HG02759 (cell line): Measurements from ENCODE around the gene GRM7.
A peak's percentile ranks its signal among the peaks of the same experiment; 100 is the strongest.

Source experiments
- ATAC-seq: cut with Tn5 transposase; IDR thresholded peaks from one replicate; pipeline ENCODE4 v1.9.1; 2021; ENCODE audit warnings: mild to moderate bottlenecking, moderate library complexity; ENCODE audit not compliant: unreplicated experiment

GRM7 gene

DNA sequence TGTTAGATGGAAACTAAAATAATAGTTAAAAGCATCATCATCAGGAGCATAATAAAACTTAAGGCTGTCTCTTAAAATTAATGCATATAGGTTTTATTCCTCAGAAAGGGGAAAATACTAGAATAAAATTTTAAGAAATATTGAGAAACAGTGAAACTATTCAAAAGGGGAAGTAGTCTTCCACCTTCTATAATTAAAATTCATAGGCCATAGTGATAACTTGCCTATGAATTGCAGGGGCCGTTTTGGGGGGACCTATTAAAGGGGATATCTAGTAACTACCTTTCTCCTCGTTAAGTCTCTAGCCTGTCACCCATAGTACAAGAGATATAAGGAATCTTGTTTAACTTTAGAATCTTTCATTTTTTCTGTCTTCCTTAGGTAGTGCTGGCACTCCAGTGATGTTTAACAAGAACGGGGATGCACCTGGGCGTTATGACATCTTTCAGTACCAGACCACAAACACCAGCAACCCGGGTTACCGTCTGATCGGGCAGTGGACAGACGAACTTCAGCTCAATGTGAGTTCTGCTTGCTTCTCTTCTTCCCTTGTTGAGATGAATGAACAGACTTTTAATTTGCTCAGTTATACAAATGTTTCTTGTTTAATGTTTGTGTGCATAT lies 600.4 kb downstream of the GRM7 start:
- peak; percentile 100 for ATAC-seq

GRCh38 chr3:7469866-7470265 lies 609.0 kb downstream of the GRM7 start:
- ATAC-seq = no peak

DNA sequence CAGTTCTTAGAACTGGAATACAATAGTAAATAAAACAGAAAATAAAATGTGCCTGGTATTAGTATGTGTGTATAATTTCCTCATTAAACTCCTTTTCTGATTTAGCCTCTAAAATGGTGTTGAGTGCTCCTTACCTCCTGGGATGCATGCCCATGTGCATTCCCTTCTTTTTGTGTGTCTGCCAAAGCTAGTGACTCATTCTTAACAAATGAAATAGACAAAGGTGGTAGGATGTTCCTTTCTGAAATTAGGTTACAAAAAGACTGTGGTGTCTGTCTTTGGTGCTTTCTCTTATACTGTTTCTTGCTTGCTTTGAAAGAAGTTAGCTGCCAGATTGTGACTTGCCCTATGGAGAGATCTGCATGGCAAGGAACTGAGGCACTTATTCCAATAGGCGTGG lies 623.7 kb downstream of the GRM7 start:
- ATAC-seq = no peak

DNA sequence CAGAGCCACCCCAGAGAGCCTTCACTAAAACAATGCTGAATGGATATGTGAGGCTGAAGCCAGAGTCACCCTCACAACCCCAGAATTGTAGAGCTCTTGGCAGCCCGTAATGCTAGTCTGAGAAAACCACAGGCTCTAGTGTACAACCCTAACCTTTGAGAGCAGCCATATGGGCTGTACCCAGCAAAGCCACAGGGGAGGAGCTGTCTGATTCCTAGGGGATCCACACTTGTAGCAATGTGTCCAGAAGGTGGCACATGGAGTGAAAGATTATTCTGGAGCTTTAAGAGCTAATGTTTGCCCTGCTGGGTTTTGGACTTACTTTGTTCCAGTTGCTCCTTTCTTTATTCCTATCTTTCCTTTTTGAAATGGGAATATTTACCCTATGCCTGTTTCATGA lies 626.8 kb downstream of the GRM7 start:
- ATAC-seq = no peak

DNA sequence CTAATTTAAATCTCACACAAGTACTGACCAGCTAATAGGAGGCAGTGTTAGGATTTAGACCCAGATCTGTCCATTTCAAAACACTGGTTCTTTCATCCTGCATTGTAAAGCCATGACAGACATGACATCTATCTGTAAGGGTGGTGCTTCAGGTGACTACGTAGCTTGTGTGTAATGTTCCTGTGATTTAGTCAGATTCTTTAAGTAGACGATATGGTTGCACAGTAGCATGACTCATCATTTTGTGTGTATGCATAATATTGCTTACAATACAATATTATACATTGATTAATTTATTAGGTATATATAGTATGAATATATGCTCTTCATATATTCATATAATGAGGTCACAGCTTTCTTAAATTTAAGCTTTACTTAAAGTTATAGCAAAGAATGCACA lies 628.5 kb downstream of the GRM7 start:
- no peak for ATAC-seq

- ATAC-seq = no peak
These were observed 637.8 kb downstream of the GRM7 start for GRCh38 chr3:7498715-7499114.

GRCh38 chr3:7503431-7503830 lies 642.5 kb downstream of the GRM7 start:
- no peak for ATAC-seq

DNA sequence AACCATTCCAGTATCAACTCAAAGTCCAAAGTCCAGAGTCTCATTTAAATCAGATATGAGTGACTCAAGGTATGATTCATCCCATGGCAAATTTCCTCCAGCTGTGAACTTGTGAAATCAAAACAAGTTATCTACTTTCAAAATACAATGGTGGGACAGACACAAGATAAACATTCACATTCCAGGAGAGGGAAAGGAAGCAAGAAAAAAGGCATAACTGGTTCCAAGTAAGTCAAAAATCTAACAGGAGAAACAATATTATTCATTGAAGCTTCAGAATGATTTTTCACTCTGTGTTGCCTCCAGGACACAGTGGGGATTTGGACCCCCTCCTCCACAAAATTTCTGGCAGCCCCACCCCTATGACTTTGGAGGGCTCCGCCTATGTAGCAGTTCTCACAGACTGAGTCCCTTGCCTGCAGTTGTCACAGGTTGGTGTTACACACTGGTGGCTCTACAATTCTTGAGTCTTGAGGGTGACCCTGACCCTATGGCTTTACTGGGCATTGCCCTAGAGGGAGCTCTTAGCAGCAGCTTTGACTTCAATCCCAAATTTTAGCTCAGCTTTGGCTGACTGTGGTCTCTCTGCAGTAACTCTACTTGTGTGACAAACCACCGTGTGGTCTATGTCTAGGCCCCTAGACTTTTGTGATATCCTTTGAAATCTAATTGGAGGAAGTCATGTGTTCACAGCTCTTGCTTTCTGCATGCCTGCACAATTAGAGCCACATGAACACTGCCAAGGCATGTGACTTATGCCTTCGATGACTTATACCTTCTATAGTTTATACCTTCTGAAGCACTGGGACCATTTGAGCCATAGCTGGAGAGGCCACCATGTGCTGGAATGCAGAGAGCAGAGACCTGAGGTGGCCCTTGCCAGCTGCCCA lies 644.2 kb downstream of the GRM7 start:
- ATAC-seq = no peak

GRCh38 chr3:7506606-7507180 lies 645.8 kb downstream of the GRM7 start:
- ATAC-seq = no peak

DNA sequence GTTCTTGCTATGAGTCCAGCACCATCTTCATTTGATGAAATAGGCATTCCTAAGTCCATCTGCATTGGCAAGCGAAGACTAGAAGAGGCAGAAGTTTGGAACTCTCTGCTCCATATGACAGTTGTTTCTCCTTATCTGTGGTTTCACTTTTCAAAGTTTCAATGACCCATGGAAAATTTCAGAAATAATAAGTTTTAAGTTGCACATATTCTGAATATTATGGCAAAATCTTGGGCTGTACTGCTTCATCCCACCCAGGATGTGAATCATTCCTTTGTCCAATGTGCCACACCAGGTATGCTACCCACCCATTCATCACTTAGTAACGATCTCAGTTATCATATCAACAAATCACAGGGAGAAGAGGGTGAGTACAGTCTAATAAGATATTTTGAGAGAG lies 647.9 kb downstream of the GRM7 start:
- no peak for ATAC-seq

GRCh38 chr3:7512048-7512447 lies 651.1 kb downstream of the GRM7 start:
- ATAC-seq = peak; percentile 43

DNA sequence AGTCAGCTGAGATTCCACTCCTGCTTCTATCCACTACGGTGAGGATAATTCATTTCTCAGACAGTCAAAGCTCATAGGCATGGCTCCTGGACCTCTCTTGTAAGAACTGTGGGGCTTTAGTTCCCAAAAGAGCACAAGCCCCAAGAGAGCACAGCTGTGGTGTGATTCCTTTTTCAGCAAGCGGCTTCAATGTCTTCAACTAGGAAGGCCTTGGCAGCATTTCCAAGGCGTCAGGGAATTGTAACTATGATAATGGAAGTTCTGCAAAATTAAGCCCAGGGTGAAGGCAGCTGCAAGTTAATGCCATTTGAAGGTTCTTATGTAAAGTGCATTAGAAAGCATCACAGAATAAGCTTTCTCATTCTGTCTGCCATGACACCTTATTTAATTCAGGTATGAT lies 657.1 kb downstream of the GRM7 start:
- ATAC-seq = no peak

DNA sequence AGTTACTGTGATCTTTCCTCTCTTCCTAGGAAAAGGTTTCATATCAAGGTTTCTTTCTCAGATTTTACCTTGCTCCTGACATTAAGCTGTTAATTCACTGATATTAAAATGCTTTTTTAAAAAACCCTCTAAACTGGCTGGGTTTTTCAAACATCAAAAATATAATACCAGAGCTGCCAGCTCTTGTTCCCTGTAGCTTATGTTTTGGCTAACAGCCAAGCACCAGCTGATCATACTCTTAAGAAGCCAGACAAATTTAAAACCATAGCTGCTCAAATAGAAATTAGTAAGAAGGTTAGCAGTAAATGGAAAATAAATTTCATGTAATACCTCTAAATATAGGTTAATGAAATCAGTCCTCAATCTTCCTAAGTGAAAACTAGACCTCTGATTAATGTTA lies 657.5 kb downstream of the GRM7 start:
- ATAC-seq = no peak

- no peak for ATAC-seq
These were observed 659.1 kb downstream of the GRM7 start for GRCh38 chr3:7520059-7520458.

- ATAC-seq = no peak
These were observed 659.7 kb downstream of the GRM7 start for GRCh38 chr3:7520593-7520992.

DNA sequence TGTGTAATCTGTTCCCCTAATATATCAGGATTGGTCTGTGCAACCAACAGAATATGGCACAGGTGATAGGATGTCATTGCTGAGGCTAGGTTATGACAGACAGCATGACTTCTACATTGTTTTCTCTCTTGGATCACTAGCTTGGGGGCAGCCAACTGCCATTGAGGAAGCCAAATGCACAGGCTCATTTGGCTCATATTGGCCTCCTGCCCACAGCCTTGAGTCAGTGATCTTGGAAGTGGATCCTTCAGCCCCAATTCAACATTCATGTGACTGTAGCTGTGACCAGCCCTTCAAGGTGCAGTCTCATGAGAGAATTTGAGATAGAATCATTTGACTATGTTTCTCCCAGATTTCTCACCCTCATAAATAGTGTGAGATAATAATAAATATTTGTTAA lies 675.6 kb downstream of the GRM7 start:
- ATAC-seq = no peak

GRCh38 chr3:7536921-7537320 lies 676.0 kb downstream of the GRM7 start:
- ATAC-seq = no peak

DNA sequence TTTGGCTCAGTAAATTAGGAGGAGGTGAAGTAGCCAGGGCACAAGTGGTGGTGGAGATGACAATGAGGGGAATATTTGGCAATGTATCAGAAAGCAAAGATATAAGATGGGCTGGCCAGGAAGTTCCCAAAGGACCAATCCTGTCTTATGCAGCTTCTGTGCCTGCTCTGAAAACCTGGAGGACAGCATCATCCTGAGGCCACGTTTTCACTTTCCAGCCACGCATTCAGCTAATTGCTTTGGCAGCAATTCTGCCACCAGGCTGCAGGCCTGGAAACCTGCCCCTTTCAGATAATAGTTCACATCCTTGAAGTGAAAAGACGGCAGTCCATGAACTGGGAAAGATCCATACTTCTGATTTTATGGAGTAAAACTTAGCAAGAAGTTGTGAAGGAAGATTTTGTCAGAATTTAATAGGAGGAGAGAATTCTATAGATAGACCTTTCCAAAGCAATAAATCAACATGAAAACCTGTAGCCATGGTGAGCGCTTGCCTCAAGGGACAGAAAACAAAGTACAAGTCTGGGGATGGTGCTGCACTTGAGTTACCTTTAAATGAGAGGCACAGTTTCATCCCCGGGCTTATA lies 682.5 kb downstream of the GRM7 start:
- ATAC-seq = no peak

DNA sequence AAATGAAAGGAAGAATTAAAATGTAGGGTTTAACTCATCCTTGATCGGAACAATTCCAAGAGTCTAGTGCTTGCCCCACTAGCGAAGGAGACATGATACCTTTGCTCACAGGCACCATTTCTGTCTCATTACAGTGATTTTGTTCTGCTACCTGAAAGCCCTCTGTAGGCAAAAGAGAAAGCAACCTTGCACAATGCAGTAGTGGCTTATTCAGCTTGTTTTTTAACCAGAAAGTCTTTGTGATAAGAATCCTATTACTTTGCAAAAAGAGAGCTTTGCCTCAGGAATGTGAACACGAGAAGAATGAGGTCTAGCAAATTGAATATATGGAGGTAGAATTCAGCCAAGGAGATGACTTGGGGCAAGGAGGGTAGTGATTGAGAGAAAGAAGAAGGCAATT lies 684.4 kb downstream of the GRM7 start:
- no peak for ATAC-seq

DNA sequence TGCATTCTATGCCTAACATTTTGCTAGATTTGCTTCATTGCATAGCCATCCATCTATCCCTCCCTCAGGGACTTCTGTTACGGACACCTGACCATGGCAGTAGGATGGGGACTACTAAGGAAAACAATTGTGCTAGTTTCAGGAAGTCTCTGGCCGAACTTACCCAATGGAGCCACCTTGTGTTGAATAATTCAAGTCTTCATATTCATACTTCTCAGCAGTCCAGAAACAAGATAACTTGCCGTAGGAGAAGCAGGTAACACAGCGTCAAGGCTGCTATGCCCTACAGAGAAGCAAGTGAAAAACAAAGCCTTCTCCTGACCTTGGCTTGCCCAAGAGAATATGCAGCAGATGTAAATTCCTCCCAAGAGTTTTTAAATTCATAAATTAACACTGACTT lies 685.3 kb downstream of the GRM7 start:
- ATAC-seq = no peak

GRCh38 chr3:7547826-7548225 lies 686.9 kb downstream of the GRM7 start:
- ATAC-seq = no peak

DNA sequence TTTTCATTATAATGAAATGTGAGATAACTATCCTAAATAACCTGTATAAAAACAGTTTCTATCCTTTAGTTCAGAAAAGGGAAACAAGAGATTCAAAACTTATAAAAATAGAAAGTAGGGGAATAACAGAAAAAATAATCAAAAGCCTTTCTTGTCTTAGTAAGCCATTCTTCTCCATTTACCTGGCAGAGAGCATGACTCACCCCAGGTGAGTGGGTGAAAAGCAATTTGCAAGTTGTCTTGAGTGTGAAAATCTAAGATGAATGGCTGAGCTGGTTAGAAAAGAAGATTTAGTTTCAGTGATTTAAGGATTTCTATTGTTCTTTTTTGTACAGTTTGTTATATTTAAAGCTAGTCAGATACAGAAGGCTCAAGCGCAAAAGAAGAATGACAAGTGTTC lies 702.0 kb downstream of the GRM7 start:
- ATAC-seq = no peak
